Choroid plexus epithelial cell (primary cell): ENCODE measurements around the gene PPP3CB.

Experiments
- DNase-seq: peaks from one replicate; pipeline ENCODE4 v3.0.0-alpha.2; 2010; ENCODE audit warnings: low read depth
- H3K4me3 ChIP-seq: 2 replicates; pipeline ENCODE4 v1.5.1; 2011; ENCODE audit warnings: low read depth, mild to moderate bottlenecking, control low read depth, low read length, moderate library complexity
- CTCF ChIP-seq: conservative IDR thresholded peaks from 2 replicates; pipeline ENCODE4 v1.5.1; 2011; ENCODE audit warnings: low read depth, mild to moderate bottlenecking, control low read depth, inconsistent platforms, low read length, moderate library complexity

The PPP3CB gene

GRCh38 chr10:73486601-73487000 lies 9.2 kb downstream of the PPP3CB start:
- DNase-seq, result no peak
- TF ChIP-seq CTCF, result no peak

GRCh38 chr10:73485320-73485719 lies 10.5 kb downstream of the PPP3CB start:
- no peak overlapping the region for H3K4me3 ChIP-seq
- TF ChIP-seq CTCF, result no peak
- no peak for DNase-seq

More at GRCh38 chr10:73486601-73487000, 9.2 kb downstream of the PPP3CB start:
- no peak overlapping the region for H3K4me3 ChIP-seq

GRCh38 chr10:73480158-73480557 lies 15.7 kb downstream of the PPP3CB start:
- no peak overlapping the region for H3K4me3 ChIP-seq
- DNase-seq, result peak; percentile 67
- no peak for TF ChIP-seq CTCF

GRCh38 chr10:73478636-73479035 lies 17.2 kb downstream of the PPP3CB start:
- TF ChIP-seq CTCF, result no peak
- DNase-seq, result no peak
- no peak overlapping the region for H3K4me3 ChIP-seq

GRCh38 chr10:73471226-73471625 lies 24.6 kb downstream of the PPP3CB start:
- TF ChIP-seq CTCF, result no peak

GRCh38 chr10:73469579-73469978 lies 26.2 kb downstream of the PPP3CB start:
- DNase-seq, result no peak
- no peak overlapping the region for H3K4me3 ChIP-seq
- no peak for TF ChIP-seq CTCF

More at GRCh38 chr10:73471226-73471625, 24.6 kb downstream of the PPP3CB start:
- H3K4me3 ChIP-seq, result no peak overlapping the region
- no peak for DNase-seq

- TF ChIP-seq CTCF, result no peak
- DNase-seq, result no peak
- no peak overlapping the region for H3K4me3 ChIP-seq
Measured at GRCh38 chr10:73467206-73467605, 28.6 kb downstream of the PPP3CB start.
